Measurements from ENCODE around the gene ARHGAP22. TPM values are rescaled to one million over a fixed set of nuclear protein-coding genes. Genes with fewer than 3 reads are reported as not detected.

The ARHGAP22 gene
- total and polyA plus RNA-seq, 3 experiments from 2014 or later, result not detected

GRCh38 chr10:48417374-48417773, 187.5 kb downstream of the ARHGAP22 start:
- Histone ChIP-seq H3K4me1 (ENCODE audit: insufficient read depth, low read length) (no peaks in the 10 kb centered on the region), H3K36me3 (ENCODE audit: insufficient read depth, low read length) (no peaks in the 10 kb centered on the region), H3K27me3 (ENCODE audit: insufficient read depth, low read length, poor library complexity, severe bottlenecking) (no peaks in the 10 kb centered on the region), H3K4me3 (ENCODE audit: low read length) (no peak overlapping the region), H3K27ac (ENCODE audit: low read depth, low read length) (no peak overlapping the region), H3K9me3 (ENCODE audit: low read length) (no peaks in the 10 kb centered on the region)
- no peak overlapping the region for H3K4me3 Mint-ChIP-seq
- ChIA-PET CTCF (no interaction called here), POLR2A (no interaction called here)
- H3K27me3 Mint-ChIP-seq, result no peaks in the 10 kb centered on the region
- H3K9me3 Mint-ChIP-seq, result peaks cover 4 to 9% (median 5%) of the 10 kb centered on the region in 5 donors
- no peak for DNase-seq
- H3K4me1 Mint-ChIP-seq, result no peaks in the 10 kb centered on the region
- peaks cover 13 to 47% (median 20%) of the 10 kb centered on the region in 3 donors for H3K36me3 Mint-ChIP-seq
- H3K27ac Mint-ChIP-seq, result no peak overlapping the region

- Histone ChIP-seq H3K27me3 (ENCODE audit: insufficient read depth, low read length, poor library complexity, severe bottlenecking) (no peaks in the 10 kb centered on the region), H3K27ac (ENCODE audit: low read depth, low read length) (no peak overlapping the region), H3K4me3 (ENCODE audit: low read length) (no peak overlapping the region), H3K9me3 (ENCODE audit: low read length) (no peaks in the 10 kb centered on the region), H3K36me3 (ENCODE audit: insufficient read depth, low read length) (no peaks in the 10 kb centered on the region), H3K4me1 (ENCODE audit: insufficient read depth, low read length) (no peaks in the 10 kb centered on the region)
- ChIA-PET CTCF (no interaction called here), POLR2A (no interaction called here)
- Mint-ChIP-seq H3K4me3 (no peak overlapping the region), H3K4me1 (no peaks in the 10 kb centered on the region), H3K9me3 (peaks cover 9 to 14% (median 10%) of the 10 kb centered on the region in 5 donors), H3K36me3 (peaks cover 17 to 51% (median 20%) of the 10 kb centered on the region in 3 donors), H3K27me3 (no peaks in the 10 kb centered on the region), H3K27ac (no peak overlapping the region)
- no peak for DNase-seq
Measured at GRCh38 chr10:48416584-48417232, 188.2 kb downstream of the ARHGAP22 start.

- DNase-seq, result no peak
- ChIA-PET POLR2A (no interaction called here), CTCF (no interaction called here)
- Histone ChIP-seq H3K27me3 (ENCODE audit: insufficient read depth, low read length, poor library complexity, severe bottlenecking) (no peaks in the 10 kb centered on the region), H3K36me3 (ENCODE audit: insufficient read depth, low read length) (peaks cover 8% of the 10 kb centered on the region), H3K4me1 (ENCODE audit: insufficient read depth, low read length) (no peaks in the 10 kb centered on the region), H3K4me3 (ENCODE audit: low read length) (no peak overlapping the region), H3K9me3 (ENCODE audit: low read length) (no peaks in the 10 kb centered on the region), H3K27ac (ENCODE audit: low read depth, low read length) (no peak overlapping the region)
- H3K4me1 Mint-ChIP-seq, result no peaks in the 10 kb centered on the region
- H3K27ac Mint-ChIP-seq, result no peak overlapping the region
- H3K27me3 Mint-ChIP-seq, result no peaks in the 10 kb centered on the region
- H3K4me3 Mint-ChIP-seq, result no peak overlapping the region
- peaks cover 9 to 14% (median 10%) of the 10 kb centered on the region in 5 donors for H3K9me3 Mint-ChIP-seq
- peaks cover 13 to 40% (median 29%) of the 10 kb centered on the region in 3 donors for H3K36me3 Mint-ChIP-seq
Measured at GRCh38 chr10:48414778-48415177, 190.1 kb downstream of the ARHGAP22 start.

GRCh38 chr10:48414160-48414559, 190.7 kb downstream of the ARHGAP22 start:
- H3K4me3 ChIP-seq (ENCODE audit: low read length), result no peak overlapping the region
- H3K36me3 ChIP-seq (ENCODE audit: insufficient read depth, low read length), result peaks cover 8% of the 10 kb centered on the region
- H3K9me3 ChIP-seq (ENCODE audit: low read length), result no peaks in the 10 kb centered on the region
- no peaks in the 10 kb centered on the region for H3K4me1 ChIP-seq (ENCODE audit: insufficient read depth, low read length)
- Mint-ChIP-seq H3K27ac (no peak overlapping the region), H3K36me3 (peaks cover 13 to 37% (median 28%) of the 10 kb centered on the region in 3 donors), H3K4me3 (no peak overlapping the region), H3K27me3 (no peaks in the 10 kb centered on the region), H3K4me1 (no peaks in the 10 kb centered on the region), H3K9me3 (peaks cover 9 to 14% (median 10%) of the 10 kb centered on the region in 5 donors)
- DNase-seq, result no peak
- POLR2A ChIA-PET, result no interaction called here
- CTCF ChIA-PET, result no interaction called here
- H3K27me3 ChIP-seq (ENCODE audit: insufficient read depth, low read length, poor library complexity, severe bottlenecking), result no peaks in the 10 kb centered on the region
- no peak overlapping the region for H3K27ac ChIP-seq (ENCODE audit: low read depth, low read length)

- no peaks in the 10 kb centered on the region for H3K27me3 ChIP-seq (ENCODE audit: insufficient read depth, low read length, poor library complexity, severe bottlenecking)
- ChIA-PET POLR2A (no interaction called here), CTCF (no interaction called here)
- no peaks in the 10 kb centered on the region for H3K9me3 ChIP-seq (ENCODE audit: low read length)
- H3K4me1 Mint-ChIP-seq, result no peaks in the 10 kb centered on the region
- peaks cover 9 to 14% (median 10%) of the 10 kb centered on the region in 5 donors for H3K9me3 Mint-ChIP-seq
- H3K36me3 Mint-ChIP-seq, result peaks cover 13 to 35% (median 27%) of the 10 kb centered on the region in 3 donors
- peaks cover 14% of the 10 kb centered on the region for H3K36me3 ChIP-seq (ENCODE audit: insufficient read depth, low read length)
- no peaks in the 10 kb centered on the region for H3K4me1 ChIP-seq (ENCODE audit: insufficient read depth, low read length)
- H3K27me3 Mint-ChIP-seq, result no peaks in the 10 kb centered on the region
- H3K4me3 ChIP-seq (ENCODE audit: low read length), result no peak overlapping the region
- no peak overlapping the region for H3K27ac Mint-ChIP-seq
- no peak overlapping the region for H3K27ac ChIP-seq (ENCODE audit: low read depth, low read length)
- H3K4me3 Mint-ChIP-seq, result no peak overlapping the region
- DNase-seq, result no peak
Measured at GRCh38 chr10:48412933-48413332, 191.9 kb downstream of the ARHGAP22 start.

GRCh38 chr10:48412081-48412480, 192.8 kb downstream of the ARHGAP22 start:
- CTCF ChIA-PET, result no interaction called here

GRCh38 chr10:48411510-48411909, 193.4 kb downstream of the ARHGAP22 start:
- no peak for DNase-seq
- no peaks in the 10 kb centered on the region for H3K9me3 ChIP-seq (ENCODE audit: low read length)
- peaks cover 14% of the 10 kb centered on the region for H3K36me3 ChIP-seq (ENCODE audit: insufficient read depth, low read length)
- H3K4me1 ChIP-seq (ENCODE audit: insufficient read depth, low read length), result no peaks in the 10 kb centered on the region
- no peak overlapping the region for H3K27ac ChIP-seq (ENCODE audit: low read depth, low read length)
- H3K27ac Mint-ChIP-seq, result no peak overlapping the region
- H3K9me3 Mint-ChIP-seq, result peaks cover 9 to 14% (median 10%) of the 10 kb centered on the region in 5 donors
- no peaks in the 10 kb centered on the region for H3K27me3 Mint-ChIP-seq
- H3K27me3 ChIP-seq (ENCODE audit: insufficient read depth, low read length, poor library complexity, severe bottlenecking), result no peaks in the 10 kb centered on the region
- no peak overlapping the region for H3K4me3 Mint-ChIP-seq
- POLR2A ChIA-PET, result no interaction called here
- no peak overlapping the region for H3K4me3 ChIP-seq (ENCODE audit: low read length)
- CTCF ChIA-PET, result no interaction called here
- H3K4me1 Mint-ChIP-seq, result no peaks in the 10 kb centered on the region
- peaks cover 13 to 31% (median 27%) of the 10 kb centered on the region in 3 donors for H3K36me3 Mint-ChIP-seq

More at GRCh38 chr10:48412081-48412480, 192.8 kb downstream of the ARHGAP22 start:
- peaks cover 9 to 14% (median 10%) of the 10 kb centered on the region in 5 donors for H3K9me3 Mint-ChIP-seq
- H3K36me3 Mint-ChIP-seq, result peaks cover 13 to 35% (median 27%) of the 10 kb centered on the region in 3 donors
- no peaks in the 10 kb centered on the region for H3K4me1 Mint-ChIP-seq
- Histone ChIP-seq H3K4me3 (ENCODE audit: low read length) (no peak overlapping the region), H3K27me3 (ENCODE audit: insufficient read depth, low read length, poor library complexity, severe bottlenecking) (no peaks in the 10 kb centered on the region), H3K27ac (ENCODE audit: low read depth, low read length) (no peak overlapping the region), H3K4me1 (ENCODE audit: insufficient read depth, low read length) (no peaks in the 10 kb centered on the region), H3K9me3 (ENCODE audit: low read length) (no peaks in the 10 kb centered on the region), H3K36me3 (ENCODE audit: insufficient read depth, low read length) (peaks cover 14% of the 10 kb centered on the region)
- H3K27ac Mint-ChIP-seq, result peak overlapping the region in 1 of 8 donors; percentile 68
- POLR2A ChIA-PET, result no interaction called here
- no peak for DNase-seq
- no peaks in the 10 kb centered on the region for H3K27me3 Mint-ChIP-seq
- H3K4me3 Mint-ChIP-seq, result no peak overlapping the region

- ChIA-PET CTCF (no interaction called here), POLR2A (no interaction called here)
- H3K36me3 ChIP-seq (ENCODE audit: insufficient read depth, low read length), result peaks cover 14% of the 10 kb centered on the region
- Mint-ChIP-seq H3K4me1 (peaks cover 0 to 3% (median 0%) of the 10 kb centered on the region in 3 donors), H3K4me3 (no peak overlapping the region), H3K9me3 (peaks cover 9 to 14% (median 10%) of the 10 kb centered on the region in 5 donors), H3K27ac (no peak overlapping the region), H3K27me3 (no peaks in the 10 kb centered on the region), H3K36me3 (peaks cover 16 to 34% (median 33%) of the 10 kb centered on the region in 3 donors)
- DNase-seq, result no peak
- no peak overlapping the region for H3K4me3 ChIP-seq (ENCODE audit: low read length)
- H3K27ac ChIP-seq (ENCODE audit: low read depth, low read length), result no peak overlapping the region
- no peaks in the 10 kb centered on the region for H3K4me1 ChIP-seq (ENCODE audit: insufficient read depth, low read length)
- no peaks in the 10 kb centered on the region for H3K9me3 ChIP-seq (ENCODE audit: low read length)
- H3K27me3 ChIP-seq (ENCODE audit: insufficient read depth, low read length, poor library complexity, severe bottlenecking), result no peaks in the 10 kb centered on the region
Measured at GRCh38 chr10:48410503-48410902, 194.4 kb downstream of the ARHGAP22 start.
